LNCaP clone FGC (cell line): ENCODE data around the gene TRAF2.

Experiments
- DNase-seq: peaks from one replicate; pipeline ENCODE4 v3.0.0-alpha.2; 2011; ENCODE audit warnings: low read depth
- H3K4me3 ChIP-seq: 2 replicates; pipeline ENCODE4 v1.5.1; 2011; ENCODE audit warnings: mild to moderate bottlenecking, low read depth, low read length, control low read depth
- CTCF ChIP-seq: IDR thresholded peaks from 2 replicates; pipeline ENCODE4 v1.5.1; 2012; ENCODE audit warnings: mild to moderate bottlenecking; ENCODE audit not compliant: control insufficient read depth, insufficient read depth; ENCODE audit errors: extremely low read depth

TRAF2 gene

GRCh38 chr9:136849960-136850865 lies 36.1 kb upstream of the TRAF2 start:
- DNase-seq = no peak
- H3K4me3 ChIP-seq = peak overlapping the region; percentile 99
- TF ChIP-seq CTCF = no peak

GRCh38 chr9:136850866-136851775 lies 35.2 kb upstream of the TRAF2 start:
- no peak overlapping the region for H3K4me3 ChIP-seq
- DNase-seq = no peak
- no peak for TF ChIP-seq CTCF

- no peak for DNase-seq
- H3K4me3 ChIP-seq = no peak within 1 kb of the TSS
- no peak for TF ChIP-seq CTCF
Measured at GRCh38 chr9:136851941-136852663, 34.2 kb upstream of the TRAF2 start, which contains the start of gene MAMDC4. MAMDC4 (plus strand) TSS chr9:136852346; CDS start chr9:136852417, 71 bp downstream.

GRCh38 chr9:136852664-136853595 lies 33.4 kb upstream of the TRAF2 start:
- TF ChIP-seq CTCF = no peak
- DNase-seq = no peak
- no peak overlapping the region for H3K4me3 ChIP-seq

- no peak for DNase-seq
- no peak overlapping the region for H3K4me3 ChIP-seq
- no peak for TF ChIP-seq CTCF
Measured at GRCh38 chr9:136853596-136854112, 32.7 kb upstream of the TRAF2 start.
